Activated naive CD4-positive, alpha-beta T cell treated with anti-CD3 and anti-CD28 coated beads, Interleukin-2, amount 50 U/mL, for 72 hours (primary cell): Measurements from ENCODE around the gene ANAPC4. TPM values are rescaled to one million over a fixed set of nuclear protein-coding genes. Genes with fewer than 3 reads are reported as not detected.
"Not testable (repeated sequence)": the region's sequence is repeated elsewhere in the genome, so short reads cannot be mapped to it uniquely, and the experiment has no call there.

Source experiments
- ATAC-seq, 2 donors: fragments of 150-1000 bp; cut with Tn5 transposase; 2 replicates each; pipeline ENCODE4 v1.10.0; 2021; ENCODE audit warnings: mild to moderate bottlenecking in 2 of 2, moderate library complexity in 2 of 2
- DNase-seq, 2 donors: peaks; one replicate each; pipeline ENCODE4 v3.0.0; 2021 to 2022; ENCODE audit warnings: low spot score in 2 of 2
- H3K27ac Mint-ChIP-seq, 2 donors: one replicate each; pipeline ENCODE4 v1.8.0; 2022; ENCODE audit warnings: mild to moderate bottlenecking in 2 of 2, mixed read lengths in 2 of 2
- H3K36me3 Mint-ChIP-seq, 2 donors: one replicate each; pipeline ENCODE4 v1.8.0; 2022; ENCODE audit warnings: mixed read lengths in 2 of 2
- H3K9me3 Mint-ChIP-seq, 2 donors: one replicate each; pipeline ENCODE4 v1.8.0; 2022; ENCODE audit warnings: mixed read lengths in 2 of 2
- total RNA-seq, 2 donors: library from RNA; stranded (reverse); gene quantifications; one replicate each; pipeline ENCODE4 v1.2.3, GENCODE V29; 2022

ANAPC4 gene
- total RNA-seq, 2 donors from 2014 or later, result 40.7 to 42.1 TPM

DNA sequence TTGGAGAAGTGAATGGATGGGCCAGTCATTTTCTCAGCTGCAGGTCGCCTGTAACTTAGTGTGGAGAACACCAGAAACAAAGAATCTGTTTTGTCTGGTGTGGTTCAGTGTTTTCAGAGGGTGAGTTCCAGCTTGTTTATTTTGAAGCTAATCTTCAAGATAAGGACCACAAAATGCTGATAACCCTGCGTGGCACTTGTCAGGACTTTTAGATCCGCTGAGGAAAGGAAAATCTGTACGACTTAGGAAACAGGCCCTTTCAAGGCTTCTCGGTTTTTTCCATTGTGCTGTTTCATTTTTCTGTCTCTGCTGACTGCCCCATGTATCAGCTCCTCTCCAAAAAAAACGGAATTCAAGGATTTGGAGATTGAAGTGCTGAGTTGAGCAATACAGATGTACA is 8.7 kb upstream of the ANAPC4 start:
- ATAC-seq, result no peak

GRCh38 chr4:25370242-25370641 is 6.8 kb upstream of the ANAPC4 start:
- no peaks in the 10 kb centered on the region for H3K9me3 Mint-ChIP-seq
- H3K36me3 Mint-ChIP-seq, result no peaks in the 10 kb centered on the region
- DNase-seq (no peak), ATAC-seq (no peak)
- no peak overlapping the region for H3K27ac Mint-ChIP-seq

More for the DNA sequence above, 8.7 kb upstream of the ANAPC4 start:
- Mint-ChIP-seq H3K36me3 (no peaks in the 10 kb centered on the region), H3K27ac (no peak overlapping the region), H3K9me3 (no peaks in the 10 kb centered on the region)
- no peak for DNase-seq

GRCh38 chr4:25372549-25372948 is 4.5 kb upstream of the ANAPC4 start:
- ATAC-seq, DNase-seq, H3K36me3 Mint-ChIP-seq, H3K9me3 Mint-ChIP-seq: not testable (repeated sequence)
- H3K27ac Mint-ChIP-seq, result peak overlapping the region in 1 of 2 donors; percentile 51

GRCh38 chr4:25377572-25378436 is 741 bp downstream of the ANAPC4 start:
- H3K9me3 Mint-ChIP-seq, result no peaks in the 10 kb centered on the region
- peaks cover 0 to 17% of the 10 kb centered on the region in 2 donors for H3K36me3 Mint-ChIP-seq
- ATAC-seq, result peak in 1 of 2 donors; percentile 6
- peak overlapping the region in 1 of 2 donors; percentile 90 for H3K27ac Mint-ChIP-seq
- no peak for DNase-seq

- ATAC-seq (no peak), DNase-seq (no peak)
- no peak overlapping the region for H3K27ac Mint-ChIP-seq
Observed at GRCh38 chr4:25378437-25378743, 1.3 kb downstream of the ANAPC4 start.

DNA sequence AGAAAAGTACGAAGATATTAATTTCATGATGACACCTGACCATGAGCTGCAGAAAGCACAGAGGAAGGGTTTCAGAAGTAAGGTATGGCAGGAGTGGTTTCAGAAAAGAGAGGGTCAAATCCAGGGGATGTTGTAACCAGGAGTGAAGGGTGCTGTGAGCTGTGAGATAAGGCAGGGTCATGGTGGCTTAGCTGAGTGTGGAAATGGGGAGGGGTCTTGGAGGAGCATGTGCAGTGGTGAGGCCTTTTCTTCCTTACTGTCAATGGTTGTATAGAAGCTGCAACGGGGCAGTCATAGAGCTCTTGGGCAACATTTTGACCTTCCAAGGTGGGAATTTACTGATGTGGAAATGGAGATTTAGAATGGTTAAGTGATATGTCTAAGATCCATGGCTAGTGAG is 2.5 kb downstream of the ANAPC4 start:
- no peak for DNase-seq
- H3K36me3 Mint-ChIP-seq, result peaks cover 7 to 26% of the 10 kb centered on the region in 2 donors
- no peak for ATAC-seq
- no peaks in the 10 kb centered on the region for H3K9me3 Mint-ChIP-seq
- H3K27ac Mint-ChIP-seq, result no peak overlapping the region

More at GRCh38 chr4:25378437-25378743, 1.3 kb downstream of the ANAPC4 start:
- no peaks in the 10 kb centered on the region for H3K9me3 Mint-ChIP-seq
- H3K36me3 Mint-ChIP-seq, result peaks cover 0 to 17% of the 10 kb centered on the region in 2 donors

DNA sequence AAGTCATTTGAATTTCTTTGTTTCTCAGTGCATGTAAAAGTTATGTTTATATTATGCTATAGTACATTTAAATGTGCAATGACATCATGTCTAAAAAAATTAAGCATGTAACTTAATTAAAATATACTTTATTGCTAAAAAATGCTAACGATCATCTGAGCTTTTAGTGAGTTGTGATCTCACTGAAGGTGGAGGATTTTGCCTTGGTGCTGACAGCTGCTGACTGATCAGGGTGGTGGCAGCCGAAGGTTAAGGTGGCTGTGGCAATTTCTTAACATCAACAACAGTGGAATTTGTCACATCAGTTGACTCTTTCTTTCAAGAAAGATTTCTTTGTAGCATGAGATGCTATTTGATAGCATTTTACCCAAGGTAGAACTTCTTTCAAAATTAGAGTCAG is 6.6 kb downstream of the ANAPC4 start:
- Mint-ChIP-seq H3K9me3 (no peaks in the 10 kb centered on the region), H3K36me3 (peaks cover 11 to 31% of the 10 kb centered on the region in 2 donors), H3K27ac (no peak overlapping the region)
- DNase-seq (no peak), ATAC-seq (no peak)

DNA sequence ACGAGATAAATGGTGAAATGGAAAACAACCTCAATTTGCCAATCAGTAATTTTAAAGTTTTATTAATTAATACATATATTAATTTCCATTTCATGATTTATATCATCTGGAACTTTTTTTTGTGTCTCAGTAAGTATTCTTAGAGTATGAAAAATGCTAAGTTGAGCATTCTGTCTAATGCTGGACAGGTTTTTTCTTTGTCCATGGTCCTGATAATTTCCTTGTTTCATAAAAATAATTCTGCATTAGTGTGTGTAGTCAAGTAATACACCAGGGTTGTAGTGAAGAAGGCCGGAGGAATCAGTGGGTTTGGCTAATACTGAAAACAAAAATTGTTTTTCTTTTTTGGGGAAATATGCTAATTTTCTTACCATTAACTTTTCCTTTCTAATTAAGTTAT is 9.9 kb downstream of the ANAPC4 start:
- ATAC-seq, result no peak
- H3K9me3 Mint-ChIP-seq, result no peaks in the 10 kb centered on the region

DNA sequence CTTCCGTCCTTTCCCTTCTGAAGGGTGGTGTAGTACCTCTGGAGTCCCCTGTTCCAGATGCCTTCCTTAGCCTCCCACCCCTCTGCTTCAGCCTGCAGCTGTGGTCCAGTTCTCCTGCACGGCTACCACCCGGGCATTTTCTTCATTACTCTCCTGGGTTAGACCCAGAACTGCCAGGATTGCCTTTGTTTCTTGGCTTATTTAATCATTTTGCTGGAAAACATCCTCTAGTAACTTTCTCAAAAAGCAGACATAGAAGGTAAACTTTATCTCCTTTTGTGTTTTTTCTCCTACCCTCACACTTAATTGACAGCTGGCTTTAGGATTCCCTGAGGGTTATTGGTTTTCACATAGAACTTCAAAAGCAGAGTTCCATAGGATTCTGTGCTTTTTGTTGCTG is 20.2 kb downstream of the ANAPC4 start:
- Mint-ChIP-seq H3K36me3 (peaks cover 40 to 49% of the 10 kb centered on the region in 2 donors), H3K27ac (peak overlapping the region in 1 of 2 donors; percentile 5), H3K9me3 (no peaks in the 10 kb centered on the region)
- ATAC-seq (no peak), DNase-seq (no peak)

More for the DNA sequence above, 9.9 kb downstream of the ANAPC4 start:
- H3K36me3 Mint-ChIP-seq, result peaks cover 11 to 21% of the 10 kb centered on the region in 2 donors
- no peak overlapping the region for H3K27ac Mint-ChIP-seq
- DNase-seq, result no peak

GRCh38 chr4:25399510-25399909 is 22.4 kb downstream of the ANAPC4 start:
- no peak for ATAC-seq
- Mint-ChIP-seq H3K9me3 (no peaks in the 10 kb centered on the region), H3K27ac (peak overlapping the region in 1 of 2 donors; percentile 32), H3K36me3 (peaks cover 33 to 49% of the 10 kb centered on the region in 2 donors)
- no peak for DNase-seq

- H3K27ac Mint-ChIP-seq, result peak overlapping the region in 1 of 2 donors; percentile 14
- no peaks in the 10 kb centered on the region for H3K9me3 Mint-ChIP-seq
- ATAC-seq (no peak), DNase-seq (no peak)
- peaks cover 23 to 44% of the 10 kb centered on the region in 2 donors for H3K36me3 Mint-ChIP-seq
Observed at GRCh38 chr4:25401066-25401465, 24.0 kb downstream of the ANAPC4 start.

- H3K9me3 Mint-ChIP-seq, result no peaks in the 10 kb centered on the region
- H3K36me3 Mint-ChIP-seq, result peaks cover 12 to 31% of the 10 kb centered on the region in 2 donors
- ATAC-seq (no peak), DNase-seq (no peak)
- H3K27ac Mint-ChIP-seq, result no peak overlapping the region
Observed at GRCh38 chr4:25402521-25402920, 25.5 kb downstream of the ANAPC4 start.

DNA sequence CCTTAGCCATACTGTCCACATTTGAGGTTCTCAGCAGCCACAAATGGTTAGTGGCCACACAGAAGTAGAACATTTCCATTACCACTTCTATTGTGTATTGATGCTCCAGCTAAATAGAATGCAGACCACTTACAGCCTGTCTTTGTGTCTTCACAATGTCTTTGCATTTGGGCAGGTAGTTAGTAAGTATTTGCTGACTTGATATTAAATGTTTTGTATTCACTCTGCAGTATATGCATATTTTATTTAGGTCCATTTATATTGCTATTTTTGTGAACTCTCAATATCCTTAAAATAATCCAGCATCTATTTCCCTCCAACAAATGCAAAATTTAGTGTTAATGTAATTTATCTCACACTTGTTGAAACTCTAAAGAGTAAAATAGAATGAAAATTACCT is 26.6 kb downstream of the ANAPC4 start:
- DNase-seq, result no peak
- H3K27ac Mint-ChIP-seq, result no peak overlapping the region
- H3K36me3 Mint-ChIP-seq, result peaks cover 11 to 22% of the 10 kb centered on the region in 2 donors
- no peak for ATAC-seq
- no peaks in the 10 kb centered on the region for H3K9me3 Mint-ChIP-seq

DNA sequence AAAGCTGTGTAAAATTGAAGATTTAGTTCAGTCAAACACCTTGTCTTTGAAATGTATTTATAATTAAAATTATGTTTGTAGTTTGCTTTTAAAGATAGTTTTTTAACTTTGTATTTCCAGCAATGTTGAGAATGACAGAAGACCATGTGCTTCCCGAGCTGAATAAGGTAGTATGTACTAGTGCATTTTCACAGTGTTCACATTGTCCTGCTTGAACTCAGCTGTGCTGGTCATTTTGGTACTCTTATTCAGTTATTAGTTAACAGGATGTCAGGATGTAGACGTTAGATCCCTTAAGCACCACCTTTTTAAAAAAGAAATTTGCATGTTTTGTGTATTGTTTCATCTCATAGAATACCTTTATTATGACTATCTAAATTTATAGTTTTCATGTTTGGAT is 28.4 kb downstream of the ANAPC4 start:
- no peak for ATAC-seq
- H3K9me3 Mint-ChIP-seq, result no peaks in the 10 kb centered on the region
- H3K36me3 Mint-ChIP-seq, result peaks cover 6 to 11% of the 10 kb centered on the region in 2 donors
- no peak overlapping the region for H3K27ac Mint-ChIP-seq
- no peak for DNase-seq

DNA sequence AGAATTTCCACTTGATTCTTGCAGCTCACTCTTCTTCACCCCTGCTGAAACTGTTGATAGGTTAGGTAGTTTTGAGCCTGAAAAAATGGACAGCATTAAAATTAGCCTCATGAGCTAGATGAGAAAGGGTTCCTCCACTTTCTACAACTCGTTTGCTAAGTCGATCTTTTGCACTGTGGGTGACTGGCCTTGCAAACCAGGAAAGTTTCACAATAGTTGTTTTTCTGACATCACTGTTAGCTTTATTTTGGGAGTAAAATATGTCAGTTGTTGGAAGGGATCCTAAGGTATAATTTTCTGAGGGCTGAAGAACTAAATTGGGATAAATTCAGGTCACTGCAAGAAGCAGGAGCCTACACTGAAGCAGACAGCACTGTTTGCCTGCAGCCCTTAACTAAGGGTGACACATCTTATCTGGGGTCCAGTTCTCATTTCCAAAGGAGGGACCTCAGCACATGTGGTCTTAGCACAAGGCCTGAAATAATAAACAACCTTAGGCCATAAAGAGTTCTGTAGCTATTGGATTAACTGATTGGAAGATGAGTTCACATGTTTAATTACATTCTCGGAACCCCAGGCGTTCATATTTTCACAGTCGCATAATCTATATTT is 29.1 kb downstream of the ANAPC4 start:
- Mint-ChIP-seq H3K27ac (no peak overlapping the region), H3K36me3 (peaks cover 6 to 14% of the 10 kb centered on the region in 2 donors), H3K9me3 (no peaks in the 10 kb centered on the region)
- ATAC-seq, result no peak
- no peak for DNase-seq

- Mint-ChIP-seq H3K27ac (no peak overlapping the region), H3K36me3 (peaks cover 4 to 7% of the 10 kb centered on the region in 2 donors), H3K9me3 (no peaks in the 10 kb centered on the region)
- ATAC-seq (no peak), DNase-seq (no peak)
Observed at GRCh38 chr4:25410820-25411529, 33.9 kb downstream of the ANAPC4 start.

- ATAC-seq (no peak), DNase-seq (no peak)
- H3K27ac Mint-ChIP-seq, result no peak overlapping the region
- no peaks in the 10 kb centered on the region for H3K9me3 Mint-ChIP-seq
- H3K36me3 Mint-ChIP-seq, result peaks cover 0 to 7% of the 10 kb centered on the region in 2 donors
Observed at GRCh38 chr4:25413261-25413660, 36.2 kb downstream of the ANAPC4 start.
